Fibroblast of villous mesenchyme (primary cell): ENCODE results near the gene STEAP4. TPM values are rescaled to one million over a fixed set of nuclear protein-coding genes. Genes with fewer than 3 reads are reported as not detected.

Source experiments
- DNase-seq: peaks from one replicate; pipeline ENCODE4 v3.0.0-alpha.2; 2010; ENCODE audit warnings: low read depth
- H3K4me3 ChIP-seq: 2 replicates; pipeline ENCODE4 v1.5.1; 2011; ENCODE audit warnings: low read depth, mild to moderate bottlenecking, low read length
- total RNA-seq: library from RNA; depleted of rRNA; stranded (reverse); fragments of >200 nt; gene quantifications from 2 replicates; pipeline ENCODE4 v1.2.3, GENCODE V29; 2012
- TF ChIP-seq, protein P1 (sequence below): IDR thresholded peaks from 2 replicates; pipeline ENCODE4 v1.5.1; 2012; ENCODE audit warnings: low read depth, mild to moderate bottlenecking, low read length; ENCODE audit not compliant: insufficient read depth

Gene STEAP4
- total RNA-seq, 1 donor, result under 0.01 TPM

DNA sequence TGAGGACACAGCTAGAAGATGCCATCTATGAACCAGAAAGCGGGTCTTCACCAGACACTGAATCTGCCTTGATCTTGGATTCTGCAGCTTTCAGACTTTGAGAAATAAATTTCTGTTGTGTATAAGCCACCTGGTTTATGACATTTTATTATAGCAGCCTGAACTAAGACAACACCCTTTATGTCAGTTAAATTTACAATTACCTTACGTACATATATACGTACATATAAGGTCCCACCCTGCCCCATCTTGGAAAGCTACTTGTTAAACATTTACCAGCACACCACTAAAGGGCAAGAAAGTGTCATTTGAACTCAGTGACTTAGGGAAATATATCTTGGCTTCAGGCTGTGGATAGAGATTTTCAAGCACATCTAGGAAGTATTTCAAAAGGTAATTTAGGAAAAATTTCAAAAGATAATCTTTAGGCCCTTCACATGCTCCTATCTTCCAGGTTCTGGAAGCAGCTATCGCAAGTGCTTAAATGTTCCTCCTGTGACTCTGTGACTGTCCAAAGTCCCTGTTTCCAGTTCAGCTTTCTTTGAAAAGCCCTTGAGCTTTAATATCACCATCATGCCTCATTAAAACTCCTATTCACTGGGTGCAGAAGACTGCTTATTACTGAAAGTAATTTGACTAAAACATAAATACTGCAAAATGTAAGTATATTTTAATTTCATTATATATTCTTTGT lies 77.2 kb downstream of the STEAP4 start:
- no peak for DNase-seq
- H3K4me3 ChIP-seq, result no peak overlapping the region
- TF ChIP-seq, protein P1, sequence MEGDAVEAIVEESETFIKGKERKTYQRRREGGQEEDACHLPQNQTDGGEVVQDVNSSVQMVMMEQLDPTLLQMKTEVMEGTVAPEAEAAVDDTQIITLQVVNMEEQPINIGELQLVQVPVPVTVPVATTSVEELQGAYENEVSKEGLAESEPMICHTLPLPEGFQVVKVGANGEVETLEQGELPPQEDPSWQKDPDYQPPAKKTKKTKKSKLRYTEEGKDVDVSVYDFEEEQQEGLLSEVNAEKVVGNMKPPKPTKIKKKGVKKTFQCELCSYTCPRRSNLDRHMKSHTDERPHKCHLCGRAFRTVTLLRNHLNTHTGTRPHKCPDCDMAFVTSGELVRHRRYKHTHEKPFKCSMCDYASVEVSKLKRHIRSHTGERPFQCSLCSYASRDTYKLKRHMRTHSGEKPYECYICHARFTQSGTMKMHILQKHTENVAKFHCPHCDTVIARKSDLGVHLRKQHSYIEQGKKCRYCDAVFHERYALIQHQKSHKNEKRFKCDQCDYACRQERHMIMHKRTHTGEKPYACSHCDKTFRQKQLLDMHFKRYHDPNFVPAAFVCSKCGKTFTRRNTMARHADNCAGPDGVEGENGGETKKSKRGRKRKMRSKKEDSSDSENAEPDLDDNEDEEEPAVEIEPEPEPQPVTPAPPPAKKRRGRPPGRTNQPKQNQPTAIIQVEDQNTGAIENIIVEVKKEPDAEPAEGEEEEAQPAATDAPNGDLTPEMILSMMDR, result no peak

DNA sequence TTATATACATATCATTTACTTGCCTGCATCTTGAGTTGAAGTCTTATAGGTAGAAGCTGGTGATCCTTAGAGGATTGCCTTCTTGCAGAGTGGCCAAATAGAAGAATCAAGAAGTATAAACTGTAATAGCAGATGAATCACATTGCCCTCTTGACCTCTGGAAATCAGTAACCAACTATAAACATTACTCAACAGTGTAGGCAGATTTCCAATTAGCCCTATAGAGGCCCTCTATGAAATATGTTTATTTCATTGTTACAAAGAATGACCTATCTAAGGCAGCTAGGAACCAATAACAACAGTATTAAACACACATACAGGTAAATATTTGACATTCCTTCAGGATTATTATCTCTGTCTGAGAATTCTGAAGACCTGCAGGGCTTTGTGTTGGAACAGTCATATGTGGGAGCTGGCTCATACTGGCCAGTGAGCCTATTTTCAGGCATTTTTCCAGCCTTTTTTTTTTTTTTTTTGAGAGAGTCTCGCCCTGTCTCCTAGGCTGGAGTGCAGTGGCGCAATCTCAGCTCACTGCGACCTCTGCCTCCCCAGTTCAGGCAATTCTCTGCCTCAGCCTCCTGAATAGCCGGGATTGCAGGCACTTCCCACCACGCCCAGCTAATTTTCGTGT lies 79.7 kb downstream of the STEAP4 start:
- TF ChIP-seq, protein P1, result no peak
- no peak overlapping the region for H3K4me3 ChIP-seq
- peak; percentile 66 for DNase-seq

DNA sequence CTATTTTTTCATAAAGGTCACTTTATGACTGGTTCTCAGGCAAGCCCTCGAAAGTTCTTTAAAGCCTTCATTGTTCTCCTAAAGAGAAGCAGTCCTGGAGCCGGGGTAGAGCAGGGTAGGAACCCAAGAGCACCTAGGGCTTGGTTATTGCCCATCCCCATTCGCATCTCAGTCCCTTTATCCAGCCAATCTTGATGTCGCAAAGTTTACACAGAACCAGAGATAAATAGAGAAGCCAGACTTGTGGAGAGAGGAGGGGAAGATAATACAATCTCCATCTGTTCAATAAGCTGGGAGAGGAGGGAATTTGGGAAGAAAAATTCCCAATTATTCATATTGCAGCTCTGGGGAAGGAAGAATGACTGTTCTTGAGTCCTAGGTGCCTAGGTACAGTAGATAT lies 80.5 kb downstream of the STEAP4 start:
- no peak for DNase-seq
- TF ChIP-seq, protein P1, result no peak
- H3K4me3 ChIP-seq, result no peak overlapping the region

DNA sequence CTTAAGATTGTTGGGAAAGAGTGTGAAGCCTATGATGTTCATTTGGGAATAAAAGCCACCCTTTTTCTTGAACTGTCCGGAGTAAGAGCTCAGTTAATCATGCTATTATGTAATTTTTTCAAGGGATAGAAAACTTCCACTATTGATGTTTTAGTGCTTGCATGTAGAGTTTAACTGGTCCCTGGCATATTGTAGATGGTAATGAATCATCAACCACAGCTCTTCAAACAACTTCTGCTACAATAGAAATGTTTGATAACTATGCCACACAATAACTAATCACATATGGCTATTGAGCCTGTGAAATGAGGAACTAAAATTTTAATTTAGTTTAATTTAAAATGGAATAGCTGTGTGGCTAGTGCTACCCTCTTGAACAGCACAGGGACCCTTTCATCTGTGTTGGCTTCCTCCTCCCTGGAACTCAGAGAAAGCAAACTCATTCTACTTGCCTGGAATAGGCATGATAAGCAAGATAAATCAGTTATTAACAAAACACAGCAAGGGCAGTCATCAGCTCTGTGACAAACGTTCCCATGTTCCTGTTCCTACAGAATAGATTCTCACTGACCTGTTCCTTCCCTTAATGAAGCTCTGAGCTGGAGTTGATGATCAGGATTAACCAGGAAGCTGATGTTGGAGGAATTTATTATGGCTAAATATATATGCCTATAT lies 82.0 kb downstream of the STEAP4 start:
- H3K4me3 ChIP-seq, result no peak overlapping the region
- DNase-seq, result peak; percentile 7
- TF ChIP-seq, protein P1, result no peak

DNA sequence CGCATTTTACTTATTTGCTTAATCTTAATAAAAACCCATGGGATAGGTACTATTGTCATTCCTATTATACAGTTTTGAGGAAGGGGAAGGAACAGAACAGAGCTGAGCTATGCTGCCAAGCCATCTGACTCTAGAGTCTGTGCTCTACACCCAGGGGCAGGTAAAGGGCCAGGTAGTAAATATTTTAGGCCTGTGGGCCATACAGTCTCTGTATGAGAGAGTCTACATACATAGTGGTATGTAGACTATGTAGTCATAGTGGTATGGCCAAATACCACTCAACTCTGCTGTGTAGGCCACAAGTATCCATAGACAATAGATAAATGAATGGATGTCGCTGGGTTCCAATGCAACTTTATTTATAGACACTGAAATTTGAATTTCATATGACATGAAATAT lies 83.4 kb downstream of the STEAP4 start:
- TF ChIP-seq, protein P1, result no peak
- H3K4me3 ChIP-seq, result no peak overlapping the region
- DNase-seq, result no peak

Other genes starting within 250 kb of the STEAP4 start
- 59.9 and 81.2 TPM in 2 replicates for gene SRI, start 86.9 kb downstream of the STEAP4 start, total RNA-seq